ENCODE data around the gene AIG1. TPM values are rescaled to one million over a fixed set of nuclear protein-coding genes. Genes with fewer than 3 reads are reported as not detected.

AIG1 gene
- total and polyA plus RNA-seq, 2 of the 13 experiments (the other 11 are each of a cell fraction or from before 2014, with no cell fraction given) = 115 to 197 TPM

- FAIRE-seq = no peak
- H3K36me3 ChIP-seq (replicated peaks in 1 of 2; ENCODE audit: control insufficient read depth in 1 of 2, insufficient read depth in 2 of 2, low read length in 2 of 2) = no peaks in the 10 kb centered on the region
- peaks cover 43% of the 10 kb centered on the region for H3K79me2 ChIP-seq (ENCODE audit: insufficient read depth, low read length)
- H3K4me2 ChIP-seq (ENCODE audit: low read depth, low read length) = peak overlapping the region; percentile 81
- peak overlapping the region; percentile 98 for H3K27ac ChIP-seq (ENCODE audit: extremely low read length, insufficient read depth, low read length)
- H3K9ac ChIP-seq (ENCODE audit: insufficient read depth, low read depth, low read length) = peak overlapping the region; percentile 97; the same call in 1 of the 2 replicates
- ATAC-seq = no peak
- no peak overlapping the region for H2AFZ ChIP-seq (ENCODE audit: low read length)
- intact Hi-C loops (cut with micrococcal nuclease; ENCODE audit: unreplicated experiment) = loop anchor here (5.0 kb wide), 4 partner anchors 135 to 365 kb away; no protein-coding TSS in a partner anchor
- no peak for DNase-seq (ENCODE audit: low spot score)
- in situ Hi-C loops (cut with HindIII; ENCODE audit: extremely low pct_ligation_motif_present, low pct_unique_long_range_greater_than_20kb) = loop anchor here (5.0 kb wide), 1 partner anchor 115 kb away; the partner anchor contains the start of gene HIVEP2
- peaks cover 12% of the 10 kb centered on the region; the same call in 1 of the 2 replicates for H3K9me3 ChIP-seq (ENCODE audit: low read length)
- H3K27me3 ChIP-seq (ENCODE audit: control insufficient read depth in 1 of 2, insufficient read depth in 2 of 2, low read length in 2 of 2) = no peaks in the 10 kb centered on the region; a peak in 1 of 5 replicates
- no TSS peak for BruUV-seq (replicated peaks)
- WGBS (ENCODE audit: low lambda C conversion rate) = 100% methylated on average over 1 of the region's 1 CpG
- ChIA-PET POLR2A (interaction anchor here (1.1 to 4.9 kb wide), 5 partner anchors 9 to 388 kb away, joined by 3 to 23 read pairs (median 6); partner anchors contain the start of genes ADAT2 and PEX3), CTCF (ENCODE audit: low intra/inter-chr PET ratio, low total read pairs) (no interaction called here)
- H3K4me3 ChIP-seq (replicated peaks in 1 of 3; ENCODE audit: insufficient read depth in 1 of 3, low read depth in 2 of 3, low read length in 3 of 3) = peak overlapping the region in 2 of 3 experiments; percentile 22 to 87; a peak in 1 of 6 replicates
- H3K4me1 ChIP-seq (ENCODE audit: insufficient read depth, low read length) = peaks cover 65% of the 10 kb centered on the region
- TF ChIP-seq, protein P1, sequence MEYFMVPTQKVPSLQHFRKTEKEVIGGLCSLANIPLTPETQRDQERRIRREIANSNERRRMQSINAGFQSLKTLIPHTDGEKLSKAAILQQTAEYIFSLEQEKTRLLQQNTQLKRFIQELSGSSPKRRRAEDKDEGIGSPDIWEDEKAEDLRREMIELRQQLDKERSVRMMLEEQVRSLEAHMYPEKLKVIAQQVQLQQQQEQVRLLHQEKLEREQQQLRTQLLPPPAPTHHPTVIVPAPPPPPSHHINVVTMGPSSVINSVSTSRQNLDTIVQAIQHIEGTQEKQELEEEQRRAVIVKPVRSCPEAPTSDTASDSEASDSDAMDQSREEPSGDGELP (IDR thresholded peaks at IDR 0.05; ENCODE audit: borderline replicate concordance, low read depth) = no peak
- TF ChIP-seq RBAK (CRISPR knock-in tag; IDR thresholded peaks at IDR 0.05) (0 out of 2 replicates have a peak, but pooled peaks have one; percentile 18), CERS6 (CRISPR knock-in tag; IDR thresholded peaks at IDR 0.05) (0 out of 2 replicates have a peak, but pooled peaks have one; percentile 27), ZKSCAN8 (CRISPR knock-in tag; IDR thresholded peaks at IDR 0.05; ENCODE audit: borderline replicate concordance) (0 out of 2 replicates have a peak, but pooled peaks have one; percentile 15), ZBTB3 (CRISPR knock-in tag; IDR thresholded peaks at IDR 0.05; ENCODE audit: borderline replicate concordance, low read depth) (no peak)
- no peaks in the 10 kb centered on the region for H4K20me1 ChIP-seq (ENCODE audit: insufficient read depth, low read length)
These were observed 1.9 kb downstream of the AIG1 start for GRCh38 chr6:143062551-143062950.

Measured in HepG2 (cell line).